GM08714 (cell line): ENCODE measurements around the gene HDDC3.

Experiments used
- H3K4me3 ChIP-seq: fragments of 200-500 bp; sonication (Bioruptor generic); 2 replicates; pipeline ENCODE4 v1.5.1; 2014; ENCODE audit warnings: mild to moderate bottlenecking, low read length, inconsistent platforms
- ZNF274 ChIP-seq: IDR thresholded peaks from 2 replicates; pipeline ENCODE4 v1.6.1; 2012; ENCODE audit warnings: mild to moderate bottlenecking, low read depth, low read length

HDDC3 gene

DNA sequence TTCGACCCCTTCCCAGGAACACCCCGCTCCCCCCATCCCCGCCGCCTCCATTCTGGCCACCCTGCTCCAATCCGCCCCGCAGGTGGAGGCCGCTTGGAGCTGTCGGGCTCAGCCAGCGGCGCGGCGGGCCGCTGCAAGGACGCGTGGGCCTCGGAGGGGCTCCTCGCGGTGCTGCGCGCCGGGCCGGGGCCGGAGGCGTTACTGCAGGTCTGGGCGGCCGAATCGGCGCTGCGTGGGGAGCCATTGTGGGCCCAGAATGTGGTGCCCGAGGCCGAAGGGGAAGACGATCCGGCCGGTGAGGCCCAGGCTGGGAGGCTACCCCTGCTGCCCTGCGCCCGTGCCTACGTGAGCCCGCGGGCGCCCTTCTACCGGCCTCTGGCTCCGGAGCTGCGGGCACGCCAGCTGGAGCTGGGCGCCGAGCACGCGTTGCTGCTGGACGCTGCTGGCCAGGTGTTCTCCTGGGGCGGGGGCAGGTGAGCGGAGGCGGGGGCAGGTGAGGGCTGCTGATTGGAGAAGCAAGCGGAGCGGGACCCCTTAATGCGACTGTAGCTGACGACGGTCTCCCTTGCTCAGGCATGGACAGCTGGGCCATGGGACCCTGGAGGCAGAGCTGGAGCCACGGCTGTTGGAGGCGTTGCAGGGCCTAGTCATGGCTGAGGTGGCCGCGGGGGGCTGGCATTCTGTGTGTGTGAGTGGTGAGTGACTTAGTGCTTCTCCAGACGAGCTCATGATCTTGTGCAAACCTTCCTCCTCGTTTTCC, 24.9 kb upstream of the HDDC3 start:
- TF ChIP-seq ZNF274 = no peak

DNA sequence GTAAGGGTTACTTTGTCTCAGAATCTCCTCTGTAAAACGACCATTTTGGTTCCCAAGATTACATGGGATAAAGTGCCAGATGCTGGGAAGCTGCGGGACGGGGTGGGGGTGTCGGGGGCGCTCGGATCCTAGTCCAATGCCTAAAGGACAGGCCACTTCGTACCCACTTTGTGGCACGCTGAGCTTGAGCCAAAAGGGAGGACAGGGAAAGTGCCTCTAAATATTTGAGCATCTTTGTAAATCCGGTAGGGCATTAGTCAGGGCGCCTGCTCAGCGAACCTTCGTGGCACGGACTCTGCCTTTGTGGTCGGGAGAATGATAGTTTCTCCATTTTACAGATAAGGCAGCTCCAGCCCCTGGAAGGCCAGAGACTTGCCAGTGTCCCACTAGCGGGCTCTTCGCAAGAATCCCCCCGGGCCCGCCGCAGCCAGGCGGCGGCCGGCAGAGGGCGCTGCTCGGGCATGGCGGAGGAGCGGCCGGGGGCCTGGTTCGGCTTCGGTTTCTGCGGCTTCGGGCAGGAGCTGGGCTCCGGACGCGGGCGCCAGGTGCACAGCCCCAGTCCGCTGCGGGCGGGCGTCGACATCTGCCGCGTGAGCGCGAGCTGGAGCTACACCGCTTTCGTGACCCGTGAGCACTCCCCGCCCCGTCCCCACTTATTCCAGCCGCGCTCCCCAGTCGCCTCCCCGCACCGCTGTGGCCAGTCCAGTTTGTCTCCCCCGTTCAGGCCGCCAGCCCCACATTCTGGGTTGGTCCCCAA, 24.1 kb upstream of the HDDC3 start:
- TF ChIP-seq ZNF274 = no peak
- H3K4me3 ChIP-seq = peak overlapping the region; percentile 71

More for the DNA sequence above, 24.9 kb upstream of the HDDC3 start:
- peak overlapping the region; percentile 71; the same call in 1 of the 2 replicates for H3K4me3 ChIP-seq

DNA sequence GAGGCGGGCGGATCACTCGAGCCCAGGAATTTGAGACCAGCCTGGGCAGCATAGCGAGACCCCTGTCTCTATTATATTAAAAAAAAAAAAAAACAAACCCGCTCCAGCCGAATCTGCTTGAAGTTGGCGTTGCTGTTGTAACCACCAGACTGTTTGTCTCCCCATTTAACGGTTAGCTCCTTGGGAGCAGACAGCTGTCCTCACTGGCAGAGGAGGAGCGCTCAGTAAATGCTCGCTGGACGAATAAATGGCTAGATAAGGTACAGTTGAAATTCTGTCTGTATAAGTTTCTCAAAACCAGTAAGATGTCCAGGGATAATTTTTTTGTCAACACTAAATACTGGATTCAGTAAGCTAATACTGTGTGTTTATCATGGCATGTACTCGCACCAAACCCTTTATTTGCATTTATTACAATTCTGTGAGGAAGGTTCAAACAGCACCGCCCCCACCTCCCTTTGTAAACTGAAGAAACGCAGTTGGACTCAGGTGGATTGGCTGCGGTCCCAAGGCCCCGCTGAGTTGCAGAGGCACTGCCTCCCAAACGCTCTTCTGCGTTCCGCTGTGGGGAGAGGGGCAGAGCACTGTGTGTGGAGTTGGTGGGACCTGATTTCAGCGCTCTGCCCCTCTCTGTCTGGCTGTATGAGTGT, 23.4 kb upstream of the HDDC3 start:
- H3K4me3 ChIP-seq = peak overlapping the region; percentile 71
- TF ChIP-seq ZNF274 = no peak

DNA sequence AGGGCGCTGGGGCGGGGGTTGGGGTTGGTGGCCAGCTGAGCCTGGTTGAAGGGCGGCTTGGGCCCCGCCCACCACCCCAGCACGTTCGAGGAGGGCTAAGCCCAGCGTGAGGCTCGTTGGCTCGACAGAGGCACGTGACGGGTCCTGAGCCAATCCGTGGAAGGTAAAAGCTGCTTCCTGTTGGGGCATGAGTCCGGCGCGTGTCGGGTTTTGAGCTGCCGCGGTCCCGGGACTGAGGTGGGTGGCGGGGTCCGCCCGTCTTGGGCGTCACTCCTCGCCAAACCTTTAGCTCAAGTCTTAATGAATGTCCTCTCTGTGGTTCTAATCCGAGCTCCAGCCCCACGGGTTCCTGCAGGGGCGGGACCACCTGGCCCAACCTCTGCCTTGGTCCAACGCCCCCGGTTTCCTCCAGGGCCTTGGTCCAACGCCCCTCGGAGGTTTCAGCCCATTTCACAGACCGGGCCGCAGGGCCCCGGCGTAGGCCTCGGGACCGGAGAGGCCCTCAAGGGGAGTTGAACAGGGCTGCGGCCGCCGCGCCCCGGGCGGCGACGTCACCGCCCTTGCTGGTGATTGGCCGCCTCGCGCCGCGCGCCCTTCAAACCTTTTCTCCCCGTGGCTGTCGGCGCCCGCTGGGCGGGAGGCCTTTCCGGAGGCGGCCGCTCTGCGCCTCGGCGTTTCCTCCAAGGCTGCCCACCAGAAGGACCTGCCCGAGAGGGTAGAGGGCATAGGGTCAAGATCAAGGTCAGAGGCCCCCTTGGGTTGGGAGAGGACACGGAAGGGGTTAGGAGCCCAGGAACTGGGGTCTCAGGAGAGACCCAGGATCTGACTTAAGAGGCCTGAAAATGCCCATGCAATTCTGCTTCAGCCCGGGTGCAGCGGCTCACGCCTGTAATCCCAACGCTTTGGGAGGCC, 22.6 kb upstream of the HDDC3 start, which contains the start of gene RCCD1:
Gene RCCD1 (plus strand): TSS at position 173 of the 912 bp plus-strand sequence. CDS start 1,851 bp downstream, outside the sequence.
- H3K4me3 ChIP-seq = peak within 1 kb of the TSS; percentile 71
- TF ChIP-seq ZNF274 = no peak

DNA sequence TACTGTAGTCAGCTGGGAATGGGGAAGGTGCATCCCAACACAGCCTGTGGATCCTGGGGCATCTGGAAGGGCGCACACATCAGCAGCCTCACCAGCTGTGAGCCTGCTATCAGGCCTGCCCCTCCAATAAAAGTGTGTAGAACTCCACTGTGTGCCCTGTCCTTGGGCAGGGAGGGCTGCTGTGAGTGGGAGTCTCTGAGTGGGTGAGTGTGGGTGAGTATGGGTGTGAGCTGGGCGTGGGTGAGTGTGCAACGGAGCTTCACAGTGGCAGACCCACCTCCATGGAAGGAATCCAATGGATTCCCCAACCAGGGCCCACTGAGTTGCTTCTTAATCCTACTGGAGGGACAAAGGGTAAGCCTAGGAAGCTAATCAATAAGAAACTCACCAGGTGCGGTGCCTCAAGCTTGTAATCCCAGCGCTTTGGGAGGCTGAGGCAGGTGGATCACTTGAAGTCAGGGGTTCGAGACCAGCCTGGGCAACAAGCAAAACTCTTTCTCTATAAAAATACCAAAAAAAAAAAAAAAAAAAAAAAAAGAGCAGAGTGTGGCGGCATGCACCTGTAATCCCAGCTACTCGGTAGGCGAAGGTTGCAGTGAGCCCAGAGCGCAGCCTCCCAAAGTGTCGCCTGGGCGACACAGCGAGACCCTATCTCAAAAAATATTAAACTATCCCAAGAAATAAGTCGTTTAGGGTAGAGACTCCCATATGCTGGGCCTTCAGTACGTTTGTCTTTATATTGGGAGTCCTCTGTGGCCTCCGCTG, 21.8 kb upstream of the HDDC3 start:
- H3K4me3 ChIP-seq = no peak overlapping the region; the same call in 1 of the 2 replicates
- TF ChIP-seq ZNF274 = no peak

DNA sequence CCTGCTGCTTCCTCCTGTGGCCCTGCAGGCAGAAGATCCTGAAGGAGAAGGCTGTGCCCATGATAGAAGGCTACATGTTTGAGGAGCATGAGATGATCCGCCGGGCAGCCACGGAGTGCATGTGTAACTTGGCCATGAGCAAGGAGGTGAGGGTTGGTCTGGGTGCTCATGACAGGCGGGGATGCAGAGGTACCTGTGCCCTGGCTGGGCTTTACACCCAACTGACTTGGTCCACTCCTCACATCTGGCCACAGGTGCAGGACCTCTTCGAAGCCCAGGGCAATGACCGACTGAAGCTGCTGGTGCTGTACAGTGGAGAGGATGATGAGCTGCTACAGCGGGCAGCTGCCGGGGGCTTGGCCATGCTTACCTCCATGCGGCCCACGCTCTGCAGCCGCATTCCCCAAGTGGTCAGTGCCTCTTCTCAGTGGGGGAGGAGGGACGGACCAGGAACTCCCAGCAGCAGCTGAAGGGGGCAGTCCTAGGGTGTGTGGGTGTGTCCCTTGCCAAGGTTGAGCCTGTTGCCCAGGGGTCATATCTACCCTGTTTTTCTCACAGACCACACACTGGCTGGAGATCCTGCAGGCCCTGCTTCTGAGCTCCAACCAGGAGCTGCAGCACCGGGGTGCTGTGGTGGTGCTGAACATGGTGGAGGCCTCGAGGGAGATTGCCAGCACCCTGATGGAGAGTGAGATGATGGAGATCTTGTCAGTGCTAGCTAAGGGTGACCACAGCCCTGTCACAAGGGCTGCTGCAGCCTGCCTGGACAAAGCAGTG, 20.7 kb upstream of the HDDC3 start:
- no peak for TF ChIP-seq ZNF274
- no peak overlapping the region for H3K4me3 ChIP-seq

DNA sequence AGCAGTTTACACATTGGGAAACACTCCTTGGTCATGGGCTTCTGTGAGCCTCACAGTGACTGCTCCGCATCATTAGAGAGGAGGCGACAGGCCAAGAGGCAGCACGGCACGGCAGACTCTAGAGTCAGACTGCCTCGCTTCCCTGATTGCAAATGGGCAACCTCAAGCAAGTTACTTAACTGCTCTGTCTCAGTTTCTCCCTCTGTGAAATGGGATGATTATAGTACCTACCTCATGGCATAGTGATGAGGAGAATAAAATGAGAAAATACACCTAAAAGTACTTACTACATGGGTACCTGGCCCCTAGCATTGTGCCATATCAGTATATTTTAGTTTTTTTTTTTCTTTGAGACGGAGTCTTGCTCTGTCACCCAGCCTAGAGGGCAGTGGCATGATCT, 18.3 kb upstream of the HDDC3 start:
- no peak for TF ChIP-seq ZNF274
- H3K4me3 ChIP-seq = no peak overlapping the region

DNA sequence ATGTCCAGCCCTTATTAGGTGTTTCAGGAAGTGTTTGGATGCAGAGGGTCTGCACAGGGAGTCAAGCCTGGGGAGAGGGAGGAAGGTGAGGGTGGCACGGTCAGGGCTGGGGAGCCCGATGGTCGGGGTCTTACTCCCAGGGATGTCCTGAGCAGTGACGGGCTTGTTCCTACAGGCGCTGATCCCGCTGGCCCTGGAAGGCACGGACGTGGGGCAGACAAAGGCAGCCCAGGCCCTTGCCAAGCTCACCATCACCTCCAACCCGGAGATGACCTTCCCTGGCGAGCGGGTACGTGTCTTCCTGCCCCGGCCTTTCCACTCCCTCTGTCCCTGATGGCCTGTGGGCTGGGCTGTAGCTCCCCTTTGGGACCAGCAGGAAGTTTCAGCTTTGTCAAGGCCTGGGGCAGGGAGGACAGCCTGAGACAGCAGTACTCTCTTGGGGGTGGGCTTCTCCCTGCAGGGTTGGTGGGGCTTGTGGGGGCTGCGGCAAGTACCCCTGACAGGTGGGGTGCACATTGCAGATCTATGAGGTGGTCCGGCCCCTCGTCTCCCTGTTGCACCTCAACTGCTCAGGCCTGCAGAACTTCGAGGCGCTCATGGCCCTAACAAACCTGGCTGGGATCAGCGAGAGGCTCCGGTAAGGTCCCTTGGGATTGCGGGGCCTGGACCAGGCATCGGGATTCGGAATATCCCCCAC, 17.8 kb upstream of the HDDC3 start:
- no peak for TF ChIP-seq ZNF274
- no peak overlapping the region for H3K4me3 ChIP-seq

DNA sequence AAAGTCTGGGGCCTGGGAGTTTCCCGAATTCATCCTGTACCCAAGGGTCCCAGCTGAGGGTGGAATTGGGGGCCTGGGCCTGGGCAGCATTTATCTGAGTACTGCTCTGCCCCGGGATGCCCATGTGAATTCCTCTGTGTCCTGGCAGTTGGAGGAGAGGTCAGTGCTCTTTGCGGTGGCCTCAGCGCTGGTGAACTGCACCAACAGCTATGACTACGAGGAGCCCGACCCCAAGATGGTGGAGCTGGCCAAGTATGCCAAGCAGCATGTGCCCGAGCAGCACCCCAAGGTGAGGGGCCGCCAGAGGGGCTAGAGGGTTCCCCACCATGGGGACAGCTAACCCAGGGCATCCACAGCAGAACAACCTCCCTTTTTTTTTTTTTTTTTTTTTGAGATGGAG, 16.2 kb upstream of the HDDC3 start:
- H3K4me3 ChIP-seq = no peak overlapping the region
- no peak for TF ChIP-seq ZNF274

DNA sequence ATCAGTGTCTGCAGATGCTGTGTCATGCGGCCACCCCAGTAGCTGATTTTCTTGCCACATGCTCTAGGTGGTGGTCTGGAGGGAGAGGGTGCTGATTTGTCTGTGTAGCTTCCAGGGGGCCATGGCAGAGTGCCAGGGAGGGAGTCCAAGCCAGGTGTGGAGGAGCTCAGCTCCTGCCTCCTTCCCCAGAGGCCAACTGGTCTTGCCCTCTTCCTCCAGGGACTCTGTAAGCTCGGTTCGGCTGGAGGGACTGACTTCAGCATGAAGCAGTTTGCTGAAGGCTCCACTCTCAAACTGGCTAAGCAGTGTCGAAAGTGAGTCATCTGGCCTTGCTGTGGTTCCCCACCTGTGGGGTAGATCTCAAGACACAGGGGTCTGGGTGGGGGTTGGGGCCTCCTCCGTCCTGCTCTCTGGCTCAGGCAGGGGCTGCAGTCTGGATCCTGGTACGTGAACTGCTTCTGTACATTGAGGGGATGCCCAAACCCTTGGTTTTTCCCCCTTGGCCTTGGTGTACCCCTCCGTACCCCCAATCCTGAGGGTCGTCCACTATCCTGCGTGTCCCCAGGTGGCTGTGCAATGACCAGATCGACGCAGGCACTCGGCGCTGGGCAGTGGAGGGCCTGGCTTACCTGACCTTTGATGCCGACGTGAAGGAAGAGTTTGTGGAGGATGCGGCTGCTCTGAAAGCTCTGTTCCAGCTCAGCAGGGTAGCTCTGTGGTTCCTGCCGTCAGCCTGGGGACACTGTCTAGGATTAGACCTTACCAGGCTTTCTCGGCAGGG, 15.4 kb upstream of the HDDC3 start:
- H3K4me3 ChIP-seq = no peak overlapping the region
- TF ChIP-seq ZNF274 = no peak
